8988T (cell line): ENCODE results near the gene DTL.

ENCODE experiments used
- DNase-seq: peaks from one replicate; pipeline ENCODE4 v3.0.0; 2011

The DTL gene

DNA sequence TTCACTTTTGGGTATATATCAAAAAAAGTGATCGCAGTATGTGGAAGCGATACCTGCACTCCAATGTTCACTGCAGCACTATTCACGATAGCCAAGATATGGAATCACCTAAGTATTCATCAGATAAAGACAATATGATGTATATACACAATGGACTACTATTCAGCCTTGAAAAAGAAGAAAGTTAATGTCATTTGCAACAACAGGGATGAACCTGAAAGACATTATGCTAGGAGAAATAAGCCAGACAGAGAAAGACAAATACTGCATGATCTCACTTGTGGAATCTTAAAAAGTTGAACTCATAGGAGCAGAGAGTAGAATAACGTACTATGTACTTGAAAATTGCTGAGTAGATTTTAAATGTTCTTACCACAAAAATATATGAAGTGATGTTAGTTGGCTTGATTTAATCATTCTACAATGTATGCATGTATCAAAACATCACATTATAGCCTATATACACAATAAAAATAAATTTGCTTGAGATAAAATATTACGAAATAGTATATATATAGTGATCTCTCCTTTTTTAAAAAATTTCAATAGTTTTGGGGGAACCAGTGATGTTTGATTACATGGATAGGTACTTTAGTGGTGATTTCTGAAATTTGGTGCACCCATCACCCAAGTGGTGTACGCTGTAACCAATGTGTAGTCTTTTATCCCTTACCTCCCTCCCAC is 56.0 kb downstream of the DTL start:
- DNase-seq = no peak

DNA sequence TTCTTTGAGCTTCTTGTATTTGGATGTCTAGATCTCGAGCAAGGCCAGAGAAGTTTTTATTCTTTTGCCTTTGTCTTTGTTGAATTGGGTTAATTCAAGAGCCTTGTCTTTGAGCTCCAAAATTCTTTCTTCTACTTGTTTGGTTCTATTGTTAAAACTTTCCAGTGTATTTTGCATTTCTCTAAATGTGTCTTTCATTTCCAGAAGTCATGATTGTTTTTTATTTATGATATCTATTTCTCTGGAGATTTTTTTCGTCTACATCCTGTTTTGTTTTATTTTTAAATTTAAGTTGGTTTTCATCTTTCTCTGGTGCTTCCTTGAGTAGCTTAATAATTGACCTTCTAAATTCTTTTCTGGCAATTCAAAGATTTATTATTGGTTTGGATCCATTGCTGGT is 61.8 kb downstream of the DTL start:
- DNase-seq = no peak

- DNase-seq = no peak
Measured at GRCh38 chr1:212098310-212098709, 62.8 kb downstream of the DTL start.

GRCh38 chr1:212098771-212099170 is 63.2 kb downstream of the DTL start:
- no peak for DNase-seq

- no peak for DNase-seq
Measured at GRCh38 chr1:212101251-212101650, 65.7 kb downstream of the DTL start.

- DNase-seq = no peak
Measured at GRCh38 chr1:212101735-212102134, 66.2 kb downstream of the DTL start.

DNA sequence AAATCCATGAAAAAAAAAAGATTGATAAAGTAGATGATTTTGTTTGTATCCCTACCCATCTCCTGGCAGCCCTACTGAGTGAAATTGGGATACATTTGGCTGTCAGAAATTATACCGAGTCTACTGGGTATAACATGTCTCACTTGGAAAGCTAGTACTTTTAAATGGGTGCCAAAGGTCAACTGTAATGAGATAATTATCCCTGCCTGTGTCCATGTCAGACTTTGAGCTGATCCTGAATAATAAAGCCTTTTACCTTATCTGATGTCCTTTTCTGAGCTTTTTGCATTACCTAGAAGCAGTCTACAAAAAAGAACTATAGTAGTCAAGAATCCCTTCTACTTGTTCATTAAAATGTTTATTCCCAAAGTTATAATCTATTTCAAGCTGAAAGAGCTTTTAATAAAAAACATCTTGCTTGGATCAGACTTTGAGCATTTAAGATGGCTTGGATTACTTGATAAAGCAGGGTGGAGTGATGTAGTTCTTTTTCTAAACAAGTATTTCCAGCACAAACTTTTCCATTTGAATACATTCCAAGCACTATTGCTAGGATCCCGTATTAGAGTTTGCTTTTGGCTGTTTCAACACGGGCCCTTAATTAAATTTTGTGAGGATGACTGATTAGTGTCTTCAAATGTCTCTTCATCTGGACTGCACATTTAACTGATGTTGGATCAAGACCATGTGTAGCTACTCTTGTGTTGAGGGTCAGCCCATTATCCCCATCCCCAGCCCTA is 69.2 kb downstream of the DTL start:
- no peak for DNase-seq

DNA sequence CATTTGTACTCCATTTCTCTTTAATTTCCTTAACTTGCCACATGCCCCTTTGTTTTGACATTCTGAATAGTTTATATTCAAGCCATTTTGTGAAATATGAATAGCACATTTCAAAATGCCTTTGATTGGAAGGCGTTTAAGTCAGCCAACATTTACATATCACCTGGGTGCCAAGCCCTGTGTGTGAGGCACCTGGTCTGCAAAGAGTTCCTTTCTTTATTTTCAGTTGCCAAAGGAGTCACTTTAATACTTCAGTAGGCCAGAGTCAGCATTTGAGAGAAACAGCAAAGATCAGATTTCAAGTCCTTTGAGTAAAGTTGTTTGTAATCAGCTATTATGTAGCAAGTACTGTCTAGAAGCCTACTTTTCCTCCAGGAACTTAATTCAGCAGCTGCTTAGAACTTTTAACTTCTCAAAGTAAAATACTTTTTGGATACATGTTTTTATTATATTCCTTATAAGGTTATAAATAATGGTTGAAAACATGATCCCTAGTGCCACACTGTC is 70.8 kb downstream of the DTL start:
- no peak for DNase-seq

GRCh38 chr1:212107481-212107880 is 71.9 kb downstream of the DTL start:
- DNase-seq = no peak

DNA sequence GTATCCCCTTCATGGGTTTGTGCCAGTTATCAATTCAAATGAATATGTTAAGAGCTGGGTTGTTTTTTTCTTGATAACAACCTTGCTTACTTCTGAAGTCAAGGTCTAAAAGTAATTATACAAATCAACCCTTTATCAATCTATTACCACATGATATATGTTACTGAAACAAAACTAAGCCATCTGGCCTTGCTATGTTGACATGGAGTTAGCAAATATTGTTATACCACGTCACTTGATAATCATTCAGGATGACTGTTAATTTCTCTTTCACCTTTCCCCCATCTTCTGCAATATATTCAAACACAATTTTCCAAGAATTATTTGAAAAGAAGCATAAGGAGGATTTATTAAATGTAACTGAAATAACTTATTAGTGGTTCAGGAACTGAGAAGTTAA is 72.6 kb downstream of the DTL start:
- no peak for DNase-seq

- no peak for DNase-seq
Measured at GRCh38 chr1:212108981-212109380, 73.4 kb downstream of the DTL start.

- no peak for DNase-seq
Measured at GRCh38 chr1:212109728-212110127, 74.2 kb downstream of the DTL start.

GRCh38 chr1:212110617-212111016 is 75.1 kb downstream of the DTL start:
- no peak for DNase-seq

- DNase-seq = no peak
Measured at GRCh38 chr1:212111536-212111935, 76.0 kb downstream of the DTL start.

DNA sequence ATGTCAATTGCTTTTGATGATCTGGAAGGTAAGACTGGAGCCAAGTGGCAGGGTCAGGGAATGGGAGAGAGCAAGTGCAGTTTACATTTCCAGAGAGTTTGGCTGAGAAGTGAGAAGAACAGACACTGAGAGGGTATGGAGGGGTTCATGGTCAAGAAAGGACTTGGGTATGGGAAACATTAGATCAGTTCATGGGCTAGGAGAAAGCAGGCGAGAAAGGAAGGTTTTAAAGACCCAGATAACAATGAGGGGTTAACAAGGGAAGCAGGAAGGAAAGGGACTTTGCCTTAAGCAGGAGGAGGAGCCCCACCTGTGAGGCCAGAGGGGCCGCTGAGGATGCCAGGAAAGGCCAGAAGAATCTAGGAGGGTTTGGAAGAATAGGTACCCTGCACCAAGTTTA is 78.2 kb downstream of the DTL start:
- DNase-seq = no peak

GRCh38 chr1:212118167-212118871 is 82.8 kb downstream of the DTL start:
- no peak for DNase-seq

- DNase-seq = no peak
Measured at GRCh38 chr1:212118872-212119260, 83.3 kb downstream of the DTL start.

DNA sequence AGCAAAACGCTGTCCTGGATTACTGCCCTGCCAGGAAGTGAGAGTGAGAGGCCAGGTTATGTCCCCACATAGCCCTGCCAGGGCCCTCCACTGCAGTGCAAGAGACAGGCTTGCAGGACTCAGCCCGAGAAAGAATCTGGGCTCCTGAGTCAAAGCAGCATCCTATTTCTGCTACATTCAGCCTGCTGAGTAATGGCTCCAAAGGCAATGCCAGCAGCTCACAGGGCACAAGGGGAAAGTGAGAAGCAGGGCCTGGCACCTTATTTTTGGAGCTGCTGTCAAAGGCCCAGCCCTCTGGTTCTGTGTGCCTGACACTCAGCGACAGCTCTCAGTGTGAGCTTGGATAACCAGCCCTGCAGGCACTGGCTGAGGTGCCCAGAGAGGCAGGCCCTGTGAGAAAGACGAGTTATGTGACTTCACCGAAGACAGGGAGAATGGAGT is 83.9 kb downstream of the DTL start:
- no peak for DNase-seq

GRCh38 chr1:212119863-212120262 is 84.3 kb downstream of the DTL start:
- DNase-seq = no peak

DNA sequence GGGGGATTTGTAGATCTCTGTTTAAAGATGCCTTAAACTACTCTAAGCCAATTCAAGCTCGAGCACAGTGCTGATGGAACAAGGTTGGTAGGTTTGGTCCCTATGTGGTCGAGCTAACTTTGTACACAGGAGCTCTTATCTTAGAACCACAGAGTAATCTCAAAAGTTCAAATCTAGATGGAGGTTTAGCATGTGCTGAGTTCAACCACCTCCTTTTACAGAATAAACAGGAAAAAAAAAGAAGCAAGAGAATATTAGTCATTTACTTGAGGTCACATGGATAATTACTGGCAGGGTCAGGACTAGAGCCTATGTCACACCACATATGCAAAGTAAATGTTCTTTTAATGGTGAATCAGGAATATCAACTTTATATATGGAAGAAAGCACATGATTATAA is 86.2 kb downstream of the DTL start:
- no peak for DNase-seq

- DNase-seq = no peak
Measured at GRCh38 chr1:212124690-212125582, 89.4 kb downstream of the DTL start.

- DNase-seq = no peak
Measured at GRCh38 chr1:212125654-212126053, 90.1 kb downstream of the DTL start.

DNA sequence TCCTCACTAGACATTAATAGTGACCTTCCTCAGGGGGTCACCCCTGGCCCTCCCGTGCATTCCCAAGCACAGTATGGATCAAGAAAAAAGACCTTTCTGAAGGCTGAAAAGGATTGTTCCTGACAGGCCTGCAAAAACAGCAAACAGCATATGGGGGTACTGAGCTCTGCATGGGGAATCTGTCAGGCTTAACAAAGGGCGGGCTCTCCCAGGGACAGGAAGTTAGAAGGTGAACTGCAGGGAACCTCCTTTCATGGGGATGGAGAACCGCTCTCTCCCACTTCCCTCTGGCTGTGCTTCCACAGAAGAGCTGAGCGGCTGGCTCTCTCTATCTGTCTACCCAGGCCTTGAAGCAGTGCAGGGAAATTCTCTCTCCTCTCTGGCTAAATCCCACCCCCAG is 91.7 kb downstream of the DTL start:
- DNase-seq = no peak
